Coronary artery (tissue), 2 donors: ENCODE results near the gene GNB3.
"Not testable (repeated sequence)": the region's sequence is repeated elsewhere in the genome, so short reads cannot be mapped to it uniquely, and the experiment has no call there.

Experiments
- DNase-seq: peaks from one replicate; pipeline ENCODE4 v3.0.0-alpha.2; 2017; ENCODE audit warnings: low spot score
- H3K27ac ChIP-seq, 2 donors: fragments of 200-600 bp; sonication (generic); one replicate each; pipeline ENCODE4 v1.5.1; 2016 to 2019
- H3K4me3 ChIP-seq: fragments of 200-600 bp; sonication (generic); 2 replicates; pipeline ENCODE4 v1.5.1; 2016; ENCODE audit warnings: mild to moderate bottlenecking, moderate library complexity
- TF ChIP-seq, protein P1 (sequence below): fragments of 200-600 bp; sonication (generic); IDR thresholded peaks from one replicate; pipeline ENCODE4 v1.5.1; 2019; ENCODE audit warnings: antibody characterized with exemption

The GNB3 gene

DNA sequence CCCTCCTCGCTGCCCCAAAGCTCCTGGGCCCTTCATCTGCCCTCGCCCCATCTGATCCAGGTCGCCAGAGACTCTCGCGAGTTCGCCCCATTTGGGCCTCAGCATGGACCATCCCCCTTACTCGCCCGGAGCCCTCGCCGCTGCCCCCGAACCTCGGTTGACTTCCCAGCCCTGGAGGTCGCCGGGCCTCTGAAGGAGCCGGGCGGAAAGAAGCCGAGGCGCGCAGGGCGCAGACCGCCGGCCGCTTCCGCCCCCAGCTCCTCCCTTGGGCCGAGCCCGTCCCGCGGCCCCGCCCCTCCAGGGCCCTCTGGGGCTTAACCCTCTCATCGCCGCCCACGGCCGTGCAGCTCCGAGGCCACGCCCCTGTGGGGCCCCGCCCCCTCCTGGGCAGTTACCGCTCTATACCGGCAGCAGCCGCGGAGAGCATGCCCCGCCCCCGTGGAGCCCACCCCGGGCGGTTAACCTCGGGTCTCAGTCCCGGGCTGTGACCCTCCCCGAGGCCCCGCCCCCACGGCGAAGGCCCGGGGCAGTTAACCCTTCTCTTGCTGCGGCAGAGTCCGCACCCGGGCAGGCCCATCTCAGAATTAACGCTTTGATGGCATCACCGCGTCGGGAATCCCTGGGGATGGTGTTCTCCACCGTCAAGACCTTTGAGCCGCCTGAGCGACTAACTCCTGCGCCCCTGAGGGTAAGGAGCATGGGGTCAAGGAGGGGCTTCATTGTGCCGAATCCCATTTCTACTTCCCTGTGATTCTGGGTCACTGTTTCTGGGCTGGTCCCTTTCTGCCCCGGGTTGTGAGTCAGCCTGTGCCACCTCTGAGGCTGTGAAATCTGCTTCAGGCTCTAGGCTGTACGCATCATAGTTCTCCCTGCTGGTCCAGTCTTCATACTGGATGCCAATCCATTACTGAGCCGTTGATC, 32.6 kb downstream of the GNB3 start, which contains the start of gene SPSB2:
Gene SPSB2, minus strand, starts transcription at position 210 of the 921 bp plus-strand sequence. CDS start 402 bp downstream, outside the sequence.
- TF ChIP-seq, protein P1, sequence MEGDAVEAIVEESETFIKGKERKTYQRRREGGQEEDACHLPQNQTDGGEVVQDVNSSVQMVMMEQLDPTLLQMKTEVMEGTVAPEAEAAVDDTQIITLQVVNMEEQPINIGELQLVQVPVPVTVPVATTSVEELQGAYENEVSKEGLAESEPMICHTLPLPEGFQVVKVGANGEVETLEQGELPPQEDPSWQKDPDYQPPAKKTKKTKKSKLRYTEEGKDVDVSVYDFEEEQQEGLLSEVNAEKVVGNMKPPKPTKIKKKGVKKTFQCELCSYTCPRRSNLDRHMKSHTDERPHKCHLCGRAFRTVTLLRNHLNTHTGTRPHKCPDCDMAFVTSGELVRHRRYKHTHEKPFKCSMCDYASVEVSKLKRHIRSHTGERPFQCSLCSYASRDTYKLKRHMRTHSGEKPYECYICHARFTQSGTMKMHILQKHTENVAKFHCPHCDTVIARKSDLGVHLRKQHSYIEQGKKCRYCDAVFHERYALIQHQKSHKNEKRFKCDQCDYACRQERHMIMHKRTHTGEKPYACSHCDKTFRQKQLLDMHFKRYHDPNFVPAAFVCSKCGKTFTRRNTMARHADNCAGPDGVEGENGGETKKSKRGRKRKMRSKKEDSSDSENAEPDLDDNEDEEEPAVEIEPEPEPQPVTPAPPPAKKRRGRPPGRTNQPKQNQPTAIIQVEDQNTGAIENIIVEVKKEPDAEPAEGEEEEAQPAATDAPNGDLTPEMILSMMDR = no peak
- H3K27ac ChIP-seq = peak within 1 kb of the TSS; percentile 91 to 95
- H3K4me3 ChIP-seq = peak within 1 kb of the TSS; percentile 81
- peak; percentile 98 for DNase-seq

DNA sequence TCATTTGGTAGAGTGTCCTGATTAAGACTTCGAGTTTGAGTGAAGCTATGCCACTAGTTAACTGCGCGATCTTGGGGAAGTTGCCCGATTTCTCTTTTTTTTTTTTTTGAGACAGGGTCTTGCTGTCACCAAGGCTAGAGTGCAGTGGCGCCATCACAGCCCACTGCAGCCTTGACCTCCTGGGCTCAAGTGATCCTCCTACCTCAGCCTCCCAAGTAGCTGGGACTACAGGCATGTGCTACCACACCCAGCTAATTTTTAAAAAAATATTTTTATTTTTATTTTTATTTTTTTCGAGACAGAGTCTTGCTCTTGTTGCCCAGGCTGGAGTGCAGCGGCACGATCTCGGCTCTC, 33.3 kb downstream of the GNB3 start:
- H3K27ac ChIP-seq = peak overlapping the region; percentile 91 to 95
- not testable (repeated sequence) for DNase-seq
- H3K4me3 ChIP-seq = peak overlapping the region; percentile 81

DNA sequence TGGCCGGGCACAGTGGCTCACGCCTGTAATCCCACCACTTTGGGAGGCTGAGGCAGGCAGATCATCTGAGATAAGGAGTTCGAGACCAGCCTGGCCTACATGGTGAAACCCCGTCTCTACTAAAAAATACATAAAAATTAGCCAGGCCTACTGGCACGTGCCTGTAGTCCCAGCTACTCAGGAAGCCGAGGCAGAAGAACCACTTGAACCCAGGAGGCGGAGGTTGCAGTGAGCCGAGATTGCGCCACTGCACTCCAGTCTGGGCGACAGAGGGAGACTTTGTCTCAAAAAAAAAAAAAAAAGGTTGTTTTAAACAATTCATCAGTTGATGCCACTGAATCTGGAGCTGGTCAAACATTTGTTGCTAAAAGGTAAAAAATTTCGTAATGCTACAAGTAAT, 39.1 kb downstream of the GNB3 start:
- DNase-seq, H3K27ac ChIP-seq, H3K4me3 ChIP-seq: not testable (repeated sequence)

DNA sequence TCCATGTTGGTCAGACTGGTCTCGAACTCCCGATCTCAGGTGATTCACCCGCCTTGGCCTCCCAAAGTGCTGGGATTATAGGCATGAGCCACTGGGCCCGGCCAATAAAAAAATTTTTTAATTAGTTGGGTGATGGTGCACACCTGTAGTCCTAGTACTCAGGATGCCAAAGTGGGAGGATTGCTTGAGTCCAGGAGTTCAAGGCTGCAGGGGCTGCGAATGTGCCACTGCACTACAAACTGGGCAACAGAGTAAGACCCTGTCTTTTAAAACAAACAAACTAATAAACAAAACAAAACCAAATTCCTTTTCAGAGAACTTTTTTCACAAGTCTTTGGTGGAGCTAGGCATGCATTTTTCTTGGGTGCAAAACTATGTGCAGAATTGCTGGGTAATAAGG, 42.5 kb downstream of the GNB3 start:
- TF ChIP-seq, protein P1 = no peak

DNA sequence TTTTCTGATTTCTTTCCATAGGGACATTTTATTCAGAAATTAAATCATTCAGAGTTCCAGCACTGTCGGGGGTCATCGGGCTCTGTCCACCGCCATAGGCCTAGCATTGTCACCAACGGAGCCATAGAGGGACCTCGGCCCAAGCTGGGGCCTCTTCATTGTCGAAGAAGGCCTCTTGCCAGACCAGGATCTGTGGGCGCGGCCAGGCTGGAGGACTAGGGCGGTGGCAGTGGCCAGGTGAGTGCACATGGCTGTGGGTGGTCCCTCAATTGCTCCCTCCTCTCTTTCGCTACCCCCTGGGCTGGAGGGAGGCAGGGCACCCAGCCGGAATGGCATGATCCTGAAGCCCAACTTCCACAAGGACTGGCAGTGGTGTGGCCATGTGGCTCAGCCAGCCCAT, 43.0 kb downstream of the GNB3 start:
- TF ChIP-seq, protein P1 = no peak
- Histone ChIP-seq H3K27ac (no peak overlapping the region), H3K4me3 (no peak overlapping the region)
- DNase-seq = no peak

More for the DNA sequence above, 42.5 kb downstream of the GNB3 start:
- Histone ChIP-seq H3K4me3 (no peak overlapping the region), H3K27ac (no peak overlapping the region)
- DNase-seq = no peak

DNA sequence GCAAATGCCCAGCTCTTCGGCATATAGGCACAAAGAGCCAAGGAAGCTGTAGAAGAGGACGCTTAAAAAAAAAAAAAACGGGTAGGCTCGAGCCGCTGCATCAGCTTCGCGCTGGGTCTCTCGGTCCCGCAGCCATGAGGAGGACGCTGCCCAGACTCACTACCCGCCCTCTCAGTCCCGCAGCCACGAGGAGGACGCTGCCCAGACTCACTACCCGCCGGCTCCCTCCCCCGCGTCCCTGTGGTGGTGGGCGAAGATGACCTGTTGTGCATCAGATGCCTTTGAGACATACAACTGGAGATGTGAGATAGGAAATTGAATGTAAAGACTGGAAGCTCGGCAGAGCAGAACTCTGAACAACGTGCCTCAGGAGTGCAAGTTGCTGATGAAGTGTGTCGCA, 43.8 kb downstream of the GNB3 start:
- TF ChIP-seq, protein P1 = no peak
- Histone ChIP-seq H3K4me3 (no peak overlapping the region), H3K27ac (no peak overlapping the region)
- no peak for DNase-seq

DNA sequence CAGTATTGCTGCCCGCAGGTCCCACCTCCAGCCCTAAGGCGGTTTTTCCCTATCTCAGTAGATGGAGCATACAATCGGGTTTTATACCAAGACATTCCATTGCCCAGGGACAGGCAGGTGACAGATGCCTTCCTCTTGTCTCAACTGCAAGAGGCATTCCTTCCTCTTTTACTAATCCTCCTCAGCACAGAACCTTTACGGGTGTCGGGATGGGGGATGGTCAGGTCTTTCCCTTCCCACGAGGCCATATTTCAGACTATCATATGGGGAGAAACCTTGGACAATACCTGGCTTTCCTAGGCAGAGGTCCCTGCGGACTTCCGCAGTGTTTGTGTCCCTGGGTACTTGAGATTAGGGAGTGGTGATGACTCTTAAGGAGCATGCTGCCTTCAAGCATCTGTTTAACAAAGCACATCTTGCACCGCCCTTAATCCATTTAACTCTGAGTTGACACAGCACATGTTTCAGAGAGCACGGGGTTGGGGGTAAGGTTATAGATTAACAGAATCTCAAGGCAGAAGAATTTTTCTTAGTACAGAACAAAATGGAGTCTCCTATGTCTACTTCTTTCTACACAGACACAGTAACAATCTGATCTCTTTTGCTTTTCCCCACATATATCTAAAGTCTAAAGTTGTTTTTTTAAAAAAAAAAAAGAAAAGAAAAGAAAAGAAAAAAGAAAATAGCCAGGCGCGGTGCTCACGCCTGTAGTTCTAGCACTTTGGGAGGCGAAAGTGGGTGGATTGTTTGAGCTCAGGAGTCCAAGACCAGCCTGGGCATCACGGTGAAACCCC, 45.7 kb downstream of the GNB3 start:
- not testable (repeated sequence) for H3K4me3 ChIP-seq, DNase-seq, H3K27ac ChIP-seq

DNA sequence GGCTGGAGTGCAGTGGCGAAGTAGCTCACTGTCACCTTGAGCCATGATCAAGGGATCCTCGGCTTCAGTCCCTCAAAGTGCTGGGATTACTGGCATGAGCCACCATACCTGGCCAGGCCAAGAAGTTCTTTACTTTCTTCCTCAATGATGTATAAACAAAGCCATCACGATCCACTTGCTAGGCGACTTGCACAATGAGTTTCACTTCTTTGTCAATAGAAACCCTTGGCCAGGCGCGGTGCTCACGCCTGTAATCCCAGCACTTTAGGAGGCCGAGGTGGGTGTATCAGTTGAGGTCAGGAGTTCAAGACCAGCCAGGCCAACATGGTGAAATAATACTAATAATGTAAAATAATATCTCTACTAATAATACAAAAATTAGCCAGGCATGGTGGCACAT, 46.7 kb downstream of the GNB3 start:
- DNase-seq = no peak
- TF ChIP-seq, protein P1 = no peak
- Histone ChIP-seq H3K4me3 (no peak overlapping the region), H3K27ac (no peak overlapping the region)
